A204.1 (cell line): ENCODE results near the gene CNOT3.

Experiments used
- FAIRE-seq: peaks from 2 replicates; lab custom pipeline; 2012; peaks lifted over from hg19 to GRCh38; lab: Jason Lieb, UNC

Gene CNOT3

GRCh38 chr19:54121259-54121658 lies 16.3 kb upstream of the CNOT3 start:
- FAIRE-seq, result no peak

GRCh38 chr19:54123682-54124081 lies 13.9 kb upstream of the CNOT3 start:
- FAIRE-seq, result no peak

DNA sequence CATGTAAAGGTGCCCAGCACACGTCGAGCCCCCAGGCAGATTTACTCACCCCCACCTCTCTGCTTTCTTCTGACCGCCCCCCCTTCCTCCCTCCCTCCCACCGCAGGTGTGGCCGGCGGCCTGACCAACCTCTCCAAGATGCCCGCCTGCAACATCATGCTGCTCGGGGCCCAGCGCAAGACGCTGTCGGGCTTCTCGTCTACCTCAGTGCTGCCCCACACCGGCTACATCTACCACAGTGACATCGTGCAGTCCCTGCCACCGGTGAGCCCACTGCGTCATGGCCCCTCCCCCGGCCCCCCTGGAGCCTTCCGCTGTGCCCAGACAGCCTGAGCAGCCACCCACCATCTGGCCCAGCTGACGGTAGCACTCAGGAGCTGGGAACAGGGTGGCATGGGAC lies 13.2 kb upstream of the CNOT3 start:
- no peak for FAIRE-seq

DNA sequence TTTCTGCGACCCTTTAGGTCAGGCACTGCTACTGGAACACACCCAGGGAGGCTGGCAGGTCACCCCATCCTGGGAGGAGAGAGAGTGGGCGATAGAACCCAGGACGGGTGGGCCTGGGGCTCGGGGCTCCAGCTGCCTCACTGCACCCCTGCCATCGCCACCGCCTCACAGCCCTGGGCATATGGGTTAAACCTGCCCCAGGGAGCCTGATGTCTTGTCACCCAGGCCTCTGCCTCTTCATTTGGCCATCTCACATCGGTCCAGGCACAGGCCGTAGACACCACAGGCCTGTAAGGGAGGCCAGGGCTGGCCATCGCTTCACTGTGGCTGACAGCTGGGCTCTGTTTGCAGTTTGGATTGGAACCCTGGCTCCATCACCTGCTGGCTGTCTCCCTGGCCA lies 11.8 kb upstream of the CNOT3 start:
- FAIRE-seq, result no peak

GRCh38 chr19:54127688-54128440 lies 9.7 kb upstream of the CNOT3 start:
- FAIRE-seq, result no peak

GRCh38 chr19:54128441-54128725 lies 9.2 kb upstream of the CNOT3 start:
- no peak for FAIRE-seq

DNA sequence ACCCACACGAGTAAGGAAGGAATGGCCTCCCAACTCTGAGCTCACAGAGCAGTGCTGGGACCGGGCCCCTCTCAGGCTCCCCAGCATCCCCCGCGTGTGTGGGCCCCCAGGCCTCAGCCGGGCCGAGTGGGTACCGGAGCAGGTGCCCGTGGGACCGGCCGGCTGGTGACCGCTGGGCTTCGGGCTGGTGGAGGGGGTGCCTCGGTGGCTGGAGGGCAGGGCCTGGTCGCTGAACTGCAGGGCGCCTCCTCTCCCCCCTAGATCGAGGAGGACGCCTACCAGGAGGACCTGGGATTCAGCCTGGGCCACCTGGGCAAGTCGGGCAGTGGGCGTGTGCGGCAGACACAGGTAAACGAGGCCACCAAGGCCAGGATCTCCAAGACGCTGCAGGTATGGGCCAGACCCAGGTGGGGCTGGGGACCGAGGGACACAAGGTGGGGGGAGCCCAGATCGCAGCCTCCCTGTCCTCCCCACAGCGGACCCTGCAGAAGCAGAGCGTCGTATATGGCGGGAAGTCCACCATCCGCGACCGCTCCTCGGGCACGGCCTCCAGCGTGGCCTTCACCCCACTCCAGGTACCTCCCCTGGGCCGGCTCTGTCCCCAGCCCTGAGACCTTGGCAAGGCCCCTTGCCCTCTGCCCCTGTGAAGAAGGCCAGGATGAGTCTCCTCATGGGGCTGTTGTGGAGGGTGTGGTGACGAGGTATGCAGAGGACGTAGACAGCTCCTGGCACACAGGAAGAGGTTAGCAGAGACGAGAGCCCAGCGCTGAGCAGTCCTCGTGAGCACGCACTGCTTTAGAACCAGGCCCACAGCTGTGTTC lies 8.6 kb upstream of the CNOT3 start:
- FAIRE-seq, result no peak

GRCh38 chr19:54129617-54129996 lies 8.0 kb upstream of the CNOT3 start:
- FAIRE-seq, result no peak

DNA sequence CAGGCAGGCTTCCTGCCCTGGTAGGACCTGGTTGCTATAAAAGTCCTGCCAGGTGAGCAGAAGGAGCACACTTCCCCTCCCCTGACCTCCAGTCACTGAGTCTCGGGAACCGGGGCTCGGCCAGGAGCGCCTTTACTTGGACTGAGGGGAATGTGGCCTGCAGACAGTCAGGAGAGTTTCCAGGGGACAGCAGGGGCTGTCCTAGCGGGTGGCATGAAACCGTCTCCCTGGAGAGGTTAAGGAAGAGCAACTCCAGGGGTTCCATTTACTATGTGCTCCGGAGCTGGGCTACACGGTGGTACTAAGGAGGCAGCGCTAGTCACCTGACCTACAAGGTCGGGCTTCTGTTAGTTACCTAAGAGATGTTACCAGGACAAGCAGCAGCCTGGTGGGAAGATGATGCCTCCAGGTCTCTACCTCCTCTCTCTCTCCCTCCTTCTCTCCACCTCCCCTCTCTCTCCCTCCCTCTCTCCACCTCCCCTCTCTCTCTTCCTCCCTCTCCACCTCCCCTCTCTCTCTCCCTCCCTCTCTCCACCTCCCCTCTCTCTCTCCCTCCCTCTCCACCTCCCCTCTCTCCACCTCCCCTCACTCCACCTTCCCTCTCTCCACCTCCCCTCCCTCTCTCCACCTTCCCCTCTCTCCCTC lies 4.1 kb upstream of the CNOT3 start:
- FAIRE-seq, result no peak

GRCh38 chr19:54133957-54134590 lies 3.5 kb upstream of the CNOT3 start:
- FAIRE-seq, result no peak

DNA sequence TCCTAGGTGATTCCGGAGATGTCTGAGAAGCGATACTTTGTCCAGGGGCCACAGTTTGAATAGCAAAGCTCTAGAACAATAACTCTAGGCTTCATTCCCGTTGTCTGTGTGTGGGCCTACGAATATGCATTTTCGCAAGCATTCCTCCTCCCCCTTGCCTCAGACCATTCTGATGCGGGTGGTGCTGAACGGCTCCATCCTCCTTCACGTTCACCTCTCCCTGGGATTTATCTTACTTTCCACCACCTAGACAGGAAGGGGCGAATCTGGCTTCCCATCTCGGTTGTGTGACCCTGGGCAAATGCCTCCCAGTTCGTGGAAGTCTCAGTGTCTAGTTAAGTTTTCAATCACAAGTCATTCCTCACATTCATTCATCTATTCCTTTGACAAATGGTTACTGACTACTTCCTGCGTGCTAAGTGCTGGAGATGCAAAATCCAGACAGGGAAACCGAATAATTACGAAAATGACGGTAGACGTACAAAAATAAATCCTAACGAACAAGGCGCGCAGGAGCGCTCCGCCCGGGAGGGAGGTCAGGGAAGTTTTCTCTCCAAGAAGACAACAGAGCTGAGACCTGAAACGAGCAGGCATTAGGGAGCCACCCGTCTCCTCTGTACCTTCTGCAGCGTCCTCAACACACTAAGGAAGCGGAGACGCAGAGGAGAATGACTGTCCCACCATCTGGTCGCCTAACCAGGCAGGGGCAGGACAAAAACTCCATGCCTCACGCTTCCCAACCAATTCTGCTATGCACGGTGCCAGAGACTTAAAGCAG lies 1.3 kb upstream of the CNOT3 start:
- FAIRE-seq, result no peak

DNA sequence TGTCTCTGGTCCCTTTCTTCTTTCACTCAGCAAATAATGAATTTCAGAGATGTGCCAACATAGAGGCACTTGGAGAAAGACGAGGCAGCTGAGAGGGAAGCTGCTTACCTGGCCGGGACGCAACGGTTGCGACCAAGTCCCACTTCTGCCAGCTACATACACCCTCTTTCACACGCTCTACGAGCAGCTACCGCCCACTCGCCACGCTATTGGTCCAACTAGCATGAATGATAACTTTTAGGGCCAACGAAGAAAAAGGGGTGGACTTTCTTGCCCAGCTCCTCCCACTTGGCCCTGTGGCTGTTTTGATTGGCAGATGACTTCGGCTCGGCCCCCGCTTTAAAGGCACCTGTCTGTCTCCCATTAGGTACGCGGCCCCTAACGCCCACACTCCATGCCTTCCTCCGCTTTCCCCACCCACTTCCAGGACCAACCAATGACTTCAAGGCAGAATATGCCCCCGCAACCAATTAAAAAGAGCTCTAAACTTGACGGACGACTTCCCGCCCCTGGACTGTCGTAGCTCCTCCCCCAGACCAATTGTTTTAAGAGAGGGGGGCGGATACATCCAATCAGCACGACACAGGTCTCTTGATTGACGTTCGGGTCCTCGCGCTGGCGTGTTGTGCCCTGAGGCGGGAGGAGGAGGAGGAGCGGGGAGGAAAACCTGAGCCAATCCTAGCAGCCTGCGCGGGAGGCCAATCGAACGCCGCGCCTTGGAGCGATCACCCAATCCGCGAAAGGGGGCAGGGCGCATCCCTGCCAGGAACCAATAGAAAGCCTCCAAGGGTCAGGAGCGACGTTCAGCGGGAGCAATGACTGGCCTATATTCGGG lies 481 bp upstream of the CNOT3 start:
- FAIRE-seq, result peak; percentile 100

DNA sequence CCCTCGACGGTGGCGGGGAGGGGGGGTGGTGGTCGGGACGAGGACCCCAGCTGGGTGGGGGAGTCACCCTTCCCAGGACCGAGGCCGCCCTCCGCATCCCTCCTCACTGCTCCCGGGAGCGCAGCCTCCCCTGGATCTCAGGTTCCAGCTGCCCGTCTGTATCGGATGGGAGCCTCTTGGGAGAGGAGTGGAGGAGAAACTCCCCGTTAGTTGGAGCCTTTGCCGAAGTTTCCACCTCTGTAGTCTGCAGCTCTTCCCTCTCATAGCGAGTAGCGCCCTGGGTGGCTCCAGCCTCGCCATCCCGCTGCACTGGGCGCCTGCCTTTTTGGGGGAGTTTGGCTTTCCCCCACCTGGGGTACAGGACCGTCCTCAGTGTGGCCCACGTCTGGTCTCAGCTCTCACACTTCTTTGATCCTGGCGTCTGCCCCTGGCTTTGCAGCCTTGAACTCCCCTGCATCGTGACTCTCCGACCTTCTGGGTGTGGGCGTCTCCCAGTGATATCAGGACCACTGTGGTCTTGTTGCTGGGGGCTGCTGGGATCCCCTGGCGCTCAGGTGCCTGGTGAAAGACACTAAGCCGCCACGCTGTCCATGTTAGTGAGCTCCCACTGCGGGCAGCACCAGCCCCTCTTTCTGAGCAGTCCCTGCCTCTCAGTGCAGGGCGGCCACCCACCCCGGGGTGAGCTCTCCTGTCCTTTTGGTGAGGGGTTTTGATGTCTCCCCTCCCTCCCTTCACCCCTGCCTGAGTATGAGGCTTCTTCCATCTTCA lies 1.1 kb downstream of the CNOT3 start:
- no peak for FAIRE-seq

GRCh38 chr19:54141356-54141755 lies 3.8 kb downstream of the CNOT3 start:
- no peak for FAIRE-seq

DNA sequence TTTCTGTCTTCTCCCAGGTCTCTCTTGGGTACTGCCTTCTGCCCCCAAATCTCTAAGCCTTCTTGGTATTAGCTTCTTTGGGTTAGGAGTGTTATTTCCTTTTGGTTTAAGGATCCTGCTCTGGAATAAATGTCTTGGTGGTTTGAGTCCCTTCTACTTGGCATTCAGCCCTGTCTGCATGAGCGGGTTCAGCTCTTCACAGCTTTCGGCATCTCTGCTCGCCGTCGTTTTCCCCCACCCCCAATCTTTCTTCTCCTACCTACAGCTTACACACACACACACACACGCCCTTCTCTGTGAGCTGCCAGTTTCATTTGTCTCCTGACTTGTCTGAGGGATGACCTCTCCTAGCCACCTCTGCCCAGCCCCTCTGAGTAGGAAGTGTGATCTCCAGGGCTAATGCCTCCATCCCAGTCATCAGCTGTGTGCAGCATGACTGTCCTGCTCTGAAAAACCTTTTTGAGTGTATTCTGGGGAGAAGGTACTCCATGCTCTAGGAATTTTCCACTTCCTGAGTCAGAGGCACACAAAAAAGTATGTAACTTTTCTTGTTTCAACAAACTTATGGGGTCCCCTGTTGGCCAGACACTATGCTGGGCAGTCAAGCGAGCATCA lies 4.7 kb downstream of the CNOT3 start:
- FAIRE-seq, result no peak

DNA sequence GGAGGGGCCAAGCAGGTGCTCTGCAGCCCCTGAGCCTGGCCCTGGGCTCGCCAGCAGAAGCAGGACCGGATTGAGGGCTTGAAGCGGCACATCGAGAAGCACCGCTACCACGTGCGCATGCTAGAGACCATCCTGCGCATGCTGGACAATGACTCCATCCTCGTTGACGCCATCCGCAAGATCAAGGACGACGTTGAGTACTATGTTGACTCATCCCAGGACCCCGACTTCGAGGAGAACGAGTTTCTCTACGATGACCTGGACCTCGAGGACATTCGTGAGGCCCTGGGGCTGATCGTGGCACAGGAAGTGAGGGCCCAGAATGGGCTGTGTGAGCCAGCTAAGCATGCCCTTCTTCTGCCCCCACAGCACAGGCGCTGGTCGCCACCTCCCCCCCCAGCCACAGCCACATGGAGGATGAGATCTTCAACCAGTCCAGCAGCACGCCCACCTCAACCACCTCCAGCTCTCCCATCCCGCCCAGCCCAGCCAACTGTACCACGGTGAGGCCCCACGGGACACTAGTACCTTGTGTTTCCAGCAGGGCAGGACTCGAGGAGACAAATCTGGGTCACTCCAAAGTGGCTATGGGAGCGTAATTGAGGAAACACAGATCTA lies 8.1 kb downstream of the CNOT3 start:
- FAIRE-seq, result no peak

GRCh38 chr19:54147676-54148075 lies 10.1 kb downstream of the CNOT3 start:
- FAIRE-seq, result no peak

GRCh38 chr19:54148158-54148557 lies 10.6 kb downstream of the CNOT3 start:
- no peak for FAIRE-seq

DNA sequence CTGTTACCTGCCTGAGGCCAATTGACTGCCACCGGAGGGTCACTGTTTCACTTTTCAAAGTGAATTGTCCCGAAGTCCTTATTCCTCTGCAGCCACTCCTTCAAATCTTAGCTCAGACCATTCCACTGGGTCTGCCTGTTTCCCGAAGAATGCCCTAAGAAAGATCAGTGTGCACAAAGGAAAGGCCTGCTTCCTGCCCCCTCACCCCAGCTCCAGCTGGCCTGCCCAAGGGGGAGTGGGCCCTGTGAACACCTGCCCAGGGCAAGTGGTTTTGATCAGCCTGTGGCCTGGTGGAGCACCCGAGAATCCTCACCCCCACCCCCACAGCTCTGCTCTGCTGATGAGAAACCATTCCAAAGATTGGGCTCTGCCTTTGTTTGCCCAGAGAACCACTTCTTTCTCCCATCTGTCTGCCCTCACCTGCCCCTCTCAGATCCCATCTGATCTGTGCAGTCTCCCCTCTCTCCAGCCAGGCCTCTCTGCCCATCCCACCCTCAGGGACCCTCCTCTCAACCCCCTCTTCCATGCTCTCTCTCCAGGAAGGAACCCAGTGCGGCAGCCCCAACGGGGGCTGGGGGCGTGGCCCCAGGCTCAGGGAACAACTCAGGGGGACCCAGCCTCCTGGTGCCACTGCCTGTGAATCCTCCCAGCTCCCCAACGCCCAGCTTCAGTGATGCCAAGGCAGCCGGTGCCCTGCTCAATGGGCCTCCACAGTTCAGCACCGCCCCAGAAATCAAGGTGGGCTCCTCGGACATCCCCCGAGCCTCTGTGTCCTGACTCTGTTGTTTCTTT lies 11.7 kb downstream of the CNOT3 start:
- no peak for FAIRE-seq
